Activated CD8-positive, alpha-beta memory T cell treated with anti-CD3 and anti-CD28 coated beads, Interleukin-2, amount 10 ng/mL, durations not matched to agents 7 days and 5 days (primary cell): ENCODE measurements around the gene CENPI. TPM values are rescaled to one million over a fixed set of nuclear protein-coding genes. Genes with fewer than 3 reads are reported as not detected.
"Not testable (repeated sequence)": the region's sequence is repeated elsewhere in the genome, so short reads cannot be mapped to it uniquely, and the experiment has no call there.

ENCODE experiments used
- ATAC-seq: fragments of 150-1000 bp; cut with Tn5 transposase; one replicate; pipeline ENCODE4 v1.10.0; 2021; ENCODE audit warnings: moderate library complexity
- CTCF ChIA-PET: fragments of 350-600 bp; sonication (Branson Sonifier 250); formaldehyde crosslinking; loops from one replicate; lab custom pipeline; 2021; ENCODE audit warnings: antibody characterized with exemption; lab: Charles Lee
- DNase-seq: peaks from one replicate; pipeline ENCODE4 v3.0.0-alpha.2; 2020
- H3K27ac Mint-ChIP-seq: one replicate; pipeline ENCODE4 v1.8.0; 2021; ENCODE audit warnings: mild to moderate bottlenecking, mixed read lengths
- H3K27me3 Mint-ChIP-seq: one replicate; pipeline ENCODE4 v1.8.0; 2021; ENCODE audit warnings: mixed read lengths
- H3K36me3 Mint-ChIP-seq: one replicate; pipeline ENCODE4 v1.8.0; 2021; ENCODE audit warnings: mild to moderate bottlenecking, mixed read lengths
- H3K4me1 Mint-ChIP-seq: one replicate; pipeline ENCODE4 v1.8.0; 2021; ENCODE audit warnings: mixed read lengths
- H3K4me3 Mint-ChIP-seq: one replicate; pipeline ENCODE4 v1.8.0; 2021; ENCODE audit warnings: mild to moderate bottlenecking, moderate library complexity, mixed read lengths
- H3K9me3 Mint-ChIP-seq: one replicate; pipeline ENCODE4 v1.8.0; 2022; ENCODE audit warnings: low read depth, mixed read lengths
- total RNA-seq, 2 experiments: library from RNA; stranded (reverse); gene quantifications; one replicate each; pipeline ENCODE4 v1.2.3, GENCODE V29; 2021

The CENPI gene, protein sequence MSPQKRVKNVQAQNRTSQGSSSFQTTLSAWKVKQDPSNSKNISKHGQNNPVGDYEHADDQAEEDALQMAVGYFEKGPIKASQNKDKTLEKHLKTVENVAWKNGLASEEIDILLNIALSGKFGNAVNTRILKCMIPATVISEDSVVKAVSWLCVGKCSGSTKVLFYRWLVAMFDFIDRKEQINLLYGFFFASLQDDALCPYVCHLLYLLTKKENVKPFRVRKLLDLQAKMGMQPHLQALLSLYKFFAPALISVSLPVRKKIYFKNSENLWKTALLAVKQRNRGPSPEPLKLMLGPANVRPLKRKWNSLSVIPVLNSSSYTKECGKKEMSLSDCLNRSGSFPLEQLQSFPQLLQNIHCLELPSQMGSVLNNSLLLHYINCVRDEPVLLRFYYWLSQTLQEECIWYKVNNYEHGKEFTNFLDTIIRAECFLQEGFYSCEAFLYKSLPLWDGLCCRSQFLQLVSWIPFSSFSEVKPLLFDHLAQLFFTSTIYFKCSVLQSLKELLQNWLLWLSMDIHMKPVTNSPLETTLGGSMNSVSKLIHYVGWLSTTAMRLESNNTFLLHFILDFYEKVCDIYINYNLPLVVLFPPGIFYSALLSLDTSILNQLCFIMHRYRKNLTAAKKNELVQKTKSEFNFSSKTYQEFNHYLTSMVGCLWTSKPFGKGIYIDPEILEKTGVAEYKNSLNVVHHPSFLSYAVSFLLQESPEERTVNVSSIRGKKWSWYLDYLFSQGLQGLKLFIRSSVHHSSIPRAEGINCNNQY
- total RNA-seq: 10 to 100 TPM; 28.9 to 44.7 TPM

DNA sequence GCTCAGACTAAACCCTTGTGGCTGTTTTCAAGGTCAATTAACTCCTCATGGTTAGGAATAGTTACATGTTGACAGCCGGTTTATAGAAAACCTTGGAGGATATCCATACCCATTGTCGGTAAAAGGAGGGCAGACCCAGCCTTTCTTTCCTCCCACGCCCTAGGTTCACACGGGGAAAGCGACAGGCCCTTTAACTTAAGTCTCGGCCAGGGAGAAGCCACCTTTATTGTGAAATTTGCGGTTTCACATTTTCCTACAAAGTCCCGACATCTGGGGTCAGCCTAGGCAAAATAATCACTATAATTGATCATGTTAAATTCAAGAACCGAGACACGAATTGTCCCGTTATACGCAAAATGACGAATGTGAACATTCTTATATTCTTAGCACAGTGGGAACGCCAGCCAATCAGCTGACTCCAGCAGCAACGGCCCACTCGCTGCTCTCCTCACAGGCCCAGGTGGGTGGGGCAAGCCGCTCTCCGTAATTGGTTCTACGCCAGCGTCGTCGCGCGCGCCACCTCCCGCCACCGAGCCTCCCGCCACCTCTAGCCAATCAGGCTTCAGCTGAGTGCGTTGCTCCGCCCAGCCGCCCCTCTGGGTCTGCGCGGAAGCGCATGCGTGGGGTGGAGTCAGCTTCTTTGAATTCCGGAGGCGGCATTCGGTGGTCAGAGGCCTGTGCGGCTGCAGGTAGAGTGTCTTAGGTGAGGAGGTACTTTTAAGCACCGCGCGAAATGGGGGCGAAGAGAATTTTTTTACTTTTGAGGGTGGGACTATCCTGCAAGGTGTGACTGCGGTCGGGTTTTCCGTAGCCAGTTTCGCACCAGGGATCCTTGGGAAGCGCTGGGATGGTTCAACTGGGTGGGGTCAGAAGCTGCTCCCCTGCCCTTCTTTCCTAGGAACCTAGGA lies at the start of gene CENPI:
Gene CENPI, plus strand, starts transcription at position 659 of the 908 bp plus-strand sequence. CDS start 2,867 bp downstream, outside the sequence.
- peak; percentile 100 for ATAC-seq
- Mint-ChIP-seq H3K4me1 (peaks cover 30% of the 10 kb centered on the region), H3K4me3 (peak within 1 kb of the TSS; percentile 83), H3K36me3 (peaks cover 24% of the 10 kb centered on the region), H3K9me3 (no peaks in the 10 kb centered on the region), H3K27ac (peak within 1 kb of the TSS; percentile 83), H3K27me3 (no peaks in the 10 kb centered on the region)
- DNase-seq: peak; percentile 95
- CTCF ChIA-PET: interaction anchor here (0.6 kb wide), 1 partner anchor 268 kb away, joined by 3 read pairs; no protein-coding TSS in a partner anchor

DNA sequence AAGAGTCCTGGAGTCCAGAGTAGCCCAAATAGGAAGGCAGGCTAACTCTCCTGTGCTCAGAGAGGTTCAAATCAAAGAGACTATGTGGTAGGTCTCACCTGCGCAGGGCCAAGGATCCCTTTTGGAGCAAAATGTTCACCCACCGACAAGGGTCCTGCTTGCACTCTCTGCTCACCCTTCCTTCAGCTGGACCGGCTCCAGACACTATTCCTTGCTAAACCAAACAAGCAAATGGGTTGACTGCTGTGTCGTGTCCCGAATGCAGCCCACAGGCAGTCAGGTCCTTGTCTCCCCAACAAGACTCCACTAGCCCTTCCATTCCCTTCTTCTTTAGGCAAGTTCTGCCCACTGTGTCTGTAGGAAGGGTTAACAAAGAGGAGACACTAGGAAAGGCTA lies 46.9 kb upstream of the CENPI start:
- no peaks in the 10 kb centered on the region for H3K27me3 Mint-ChIP-seq
- ATAC-seq: no peak
- CTCF ChIA-PET: interaction anchor here (0.7 kb wide), 1 partner anchor 1849 kb away, joined by 3 read pairs; no protein-coding TSS in a partner anchor
- H3K9me3 Mint-ChIP-seq: no peaks in the 10 kb centered on the region
- peak overlapping the region; percentile 96 for H3K27ac Mint-ChIP-seq
- peaks cover 25% of the 10 kb centered on the region for H3K4me1 Mint-ChIP-seq
- DNase-seq: no peak
- H3K36me3 Mint-ChIP-seq: peaks cover 7% of the 10 kb centered on the region
- peak overlapping the region; percentile 86 for H3K4me3 Mint-ChIP-seq

DNA sequence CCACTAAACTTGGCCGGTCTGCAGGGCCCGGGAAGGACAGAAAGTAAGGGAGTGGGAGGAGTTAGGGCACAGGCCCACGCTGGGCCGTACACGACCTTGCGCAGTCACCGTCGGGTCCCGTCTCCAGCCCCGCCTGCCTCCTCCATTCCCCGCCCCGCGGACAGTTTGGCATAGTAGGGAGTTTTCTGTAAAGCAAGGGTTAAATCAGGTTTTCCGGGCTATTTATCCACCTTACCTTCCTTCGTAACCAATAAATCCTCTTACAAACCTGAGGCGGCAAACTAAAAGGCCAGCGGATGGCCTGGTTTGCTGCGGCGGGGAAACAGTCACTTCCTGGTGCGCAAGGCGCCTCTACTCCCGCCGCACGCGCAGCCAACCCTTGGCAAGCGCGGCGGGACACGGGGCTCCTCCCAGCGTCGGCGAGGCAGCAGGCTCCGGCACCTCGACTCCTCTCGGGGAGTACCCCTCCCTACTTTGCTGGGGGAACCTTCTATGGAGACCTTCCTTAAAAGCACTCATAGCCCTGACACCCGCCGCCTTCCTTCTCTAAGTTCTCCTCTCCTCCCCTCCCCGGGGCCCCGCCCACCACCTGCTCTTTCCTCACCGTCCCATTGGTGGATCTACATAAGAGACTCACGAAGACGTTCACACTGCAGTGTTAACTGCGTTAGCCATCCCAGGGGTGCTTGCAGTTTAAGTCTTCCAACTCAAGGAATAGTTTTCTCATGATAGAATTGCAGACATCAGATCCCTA lies 46.3 kb upstream of the CENPI start, which contains the start of gene TRMT2B:
Gene TRMT2B, minus strand, starts transcription at position 563 of the 754 bp plus-strand sequence. CDS start 9,822 bp downstream, outside the sequence.
- peaks cover 6% of the 10 kb centered on the region for H3K36me3 Mint-ChIP-seq
- H3K27me3 Mint-ChIP-seq: no peaks in the 10 kb centered on the region
- H3K4me1 Mint-ChIP-seq: peaks cover 29% of the 10 kb centered on the region
- peak within 1 kb of the TSS; percentile 86 for H3K4me3 Mint-ChIP-seq
- ATAC-seq: peak; percentile 94
- CTCF ChIA-PET: no interaction called here
- H3K27ac Mint-ChIP-seq: peak within 1 kb of the TSS; percentile 96
- no peaks in the 10 kb centered on the region for H3K9me3 Mint-ChIP-seq
- DNase-seq: peak; percentile 89

DNA sequence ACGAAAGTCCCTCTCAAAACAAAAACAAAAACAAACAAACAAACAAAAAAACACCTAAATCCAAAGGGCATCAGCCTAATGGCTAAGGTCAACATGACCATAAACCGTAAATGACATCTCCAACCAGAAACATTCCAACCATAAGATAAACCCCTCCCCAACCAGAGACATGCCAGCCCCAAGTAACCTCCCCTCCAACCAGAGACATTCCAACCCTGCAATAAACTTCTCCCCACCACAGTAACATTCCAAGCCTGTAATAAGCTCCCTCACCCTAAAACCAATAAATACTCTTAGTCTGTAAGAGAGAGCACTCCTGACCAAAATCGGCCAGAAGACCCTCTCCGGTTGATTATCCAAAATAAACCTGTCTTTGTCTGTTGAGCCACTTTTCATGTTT lies 41.5 kb upstream of the CENPI start:
- H3K27me3 Mint-ChIP-seq, H3K9me3 Mint-ChIP-seq, ATAC-seq, DNase-seq, CTCF ChIA-PET, H3K4me3 Mint-ChIP-seq, H3K36me3 Mint-ChIP-seq: not testable (repeated sequence)
- H3K27ac Mint-ChIP-seq: peak overlapping the region; percentile 54
- peaks cover 20% of the 10 kb centered on the region for H3K4me1 Mint-ChIP-seq

DNA sequence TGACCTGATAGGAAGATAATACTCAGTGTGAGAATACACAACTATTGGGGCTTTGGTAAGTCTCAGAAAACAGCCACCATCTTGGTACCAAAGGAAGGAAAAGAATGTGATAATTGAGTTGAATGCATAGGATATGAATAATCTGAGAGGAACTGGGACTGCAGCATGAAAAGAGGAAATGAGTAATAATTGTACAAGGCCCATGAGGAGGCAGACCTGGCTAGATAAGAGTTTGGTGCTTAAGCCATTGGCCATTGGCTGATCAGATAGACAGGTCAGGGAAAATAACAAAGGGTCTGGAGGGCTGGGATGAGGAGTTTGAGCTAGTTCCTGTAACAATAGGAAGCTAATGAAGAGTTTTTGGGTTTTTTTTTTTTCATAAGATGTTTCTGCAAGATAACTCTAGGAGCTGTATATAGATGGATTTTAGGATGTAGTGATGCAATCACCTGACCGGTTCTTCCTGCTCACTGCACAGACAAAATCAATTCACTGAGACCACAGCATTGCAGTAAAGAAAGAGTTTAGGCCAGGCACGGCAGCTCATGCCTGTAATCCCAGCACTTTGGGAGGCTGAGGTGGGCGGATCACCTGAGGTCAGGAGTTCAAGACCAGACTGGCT lies 40.8 kb upstream of the CENPI start:
- H3K27ac Mint-ChIP-seq: peak overlapping the region; percentile 40
- ATAC-seq: peak; percentile 78

DNA sequence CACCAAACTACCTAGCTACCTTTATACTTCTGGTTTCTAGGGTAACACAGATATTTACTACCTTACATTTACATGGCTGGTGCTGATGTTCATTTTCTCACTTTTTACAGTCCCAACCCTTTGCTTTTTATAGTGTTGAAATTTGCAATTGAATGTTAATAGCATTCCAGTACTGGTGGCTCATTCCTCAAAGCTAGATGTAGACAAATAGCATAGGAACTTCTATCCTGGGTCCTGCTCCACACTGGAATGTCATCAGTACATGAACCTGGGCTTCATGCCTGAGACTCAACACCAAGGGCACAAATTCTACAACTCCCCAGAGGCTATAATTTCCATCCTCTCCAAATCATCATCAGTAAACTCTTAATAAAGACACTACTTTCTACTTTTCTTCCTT lies 35.8 kb upstream of the CENPI start:
- H3K27me3 Mint-ChIP-seq: no peaks in the 10 kb centered on the region
- ATAC-seq (no peak), DNase-seq (no peak)
- H3K4me1 Mint-ChIP-seq: peaks cover 5% of the 10 kb centered on the region
- no peaks in the 10 kb centered on the region for H3K36me3 Mint-ChIP-seq
- CTCF ChIA-PET: no interaction called here
- no peak overlapping the region for H3K27ac Mint-ChIP-seq
- H3K9me3 Mint-ChIP-seq: no peaks in the 10 kb centered on the region
- H3K4me3 Mint-ChIP-seq: no peak overlapping the region

More for the DNA sequence above, 40.8 kb upstream of the CENPI start:
- CTCF ChIA-PET: no interaction called here
- H3K4me1 Mint-ChIP-seq: peaks cover 17% of the 10 kb centered on the region
- no peak for DNase-seq
- no peaks in the 10 kb centered on the region for H3K36me3 Mint-ChIP-seq
- H3K4me3 Mint-ChIP-seq: no peak overlapping the region
- H3K27me3 Mint-ChIP-seq: no peaks in the 10 kb centered on the region
- H3K9me3 Mint-ChIP-seq: no peaks in the 10 kb centered on the region

DNA sequence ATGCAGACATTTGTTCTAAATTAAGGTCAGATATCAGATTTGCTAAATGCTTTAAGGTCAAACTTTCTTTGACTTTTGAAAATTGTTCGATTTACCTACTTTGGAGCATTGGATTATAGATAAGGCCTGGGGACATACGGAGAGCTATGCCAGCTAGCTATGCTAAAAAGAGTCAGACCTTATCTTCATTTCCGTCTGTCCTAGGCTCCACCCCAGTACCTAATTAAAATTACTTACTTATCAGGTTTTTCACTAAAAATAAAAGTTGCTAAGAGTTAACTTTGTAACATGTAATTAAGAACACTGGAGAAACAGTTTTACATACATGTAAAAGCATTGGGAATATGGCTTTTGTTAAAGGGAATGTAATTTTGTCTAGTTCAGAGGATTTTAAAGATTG lies 26.4 kb upstream of the CENPI start:
- DNase-seq (no peak), ATAC-seq (no peak)
- CTCF ChIA-PET: no interaction called here
- no peaks in the 10 kb centered on the region for H3K4me1 Mint-ChIP-seq
- no peak overlapping the region for H3K27ac Mint-ChIP-seq
- H3K36me3 Mint-ChIP-seq: no peaks in the 10 kb centered on the region
- H3K4me3 Mint-ChIP-seq: no peak overlapping the region
- no peaks in the 10 kb centered on the region for H3K9me3 Mint-ChIP-seq
- no peaks in the 10 kb centered on the region for H3K27me3 Mint-ChIP-seq

DNA sequence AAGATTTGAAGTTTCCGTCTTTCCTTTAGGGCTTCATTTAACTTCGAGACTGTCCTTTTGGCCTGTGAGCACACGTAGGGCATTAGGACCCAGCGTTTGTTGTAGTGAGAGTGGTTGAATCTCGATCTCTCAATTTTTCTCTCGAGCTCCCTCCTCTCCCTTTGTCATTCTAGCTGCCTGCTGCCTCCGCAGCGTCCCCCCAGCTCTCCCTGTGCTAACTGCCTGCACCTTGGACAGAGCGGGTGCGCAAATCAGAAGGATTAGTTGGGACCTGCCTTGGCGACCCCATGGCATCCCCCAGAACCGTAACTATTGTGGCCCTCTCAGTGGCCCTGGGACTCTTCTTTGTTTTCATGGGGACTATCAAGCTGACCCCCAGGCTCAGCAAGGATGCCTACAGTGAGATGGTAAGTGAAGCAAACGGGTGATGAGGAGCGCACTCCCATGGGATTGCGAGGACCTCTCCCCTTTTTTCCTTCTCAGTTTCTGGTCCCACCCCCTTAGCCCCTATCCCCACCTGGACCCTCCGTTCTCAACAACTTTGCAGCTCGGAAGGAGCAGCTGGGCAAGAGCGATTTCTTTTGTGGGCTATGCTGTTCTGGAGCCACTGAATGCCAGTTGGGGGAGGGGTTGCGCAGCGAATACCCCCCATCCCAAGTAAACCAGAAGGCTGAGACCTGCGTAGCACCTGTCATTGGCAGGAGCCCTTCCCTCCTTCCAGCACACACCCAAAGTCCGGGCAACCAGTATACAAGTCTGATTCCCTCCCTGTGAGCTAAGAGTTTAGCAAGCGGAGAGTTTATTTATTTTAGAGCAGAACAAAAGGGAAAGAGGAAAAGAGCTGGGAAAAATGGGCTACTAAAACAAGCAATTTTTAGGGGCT lies 19.0 kb upstream of the CENPI start, which contains the start of gene TMEM35A:
Gene TMEM35A, plus strand, starts transcription at position 164 of the 883 bp plus-strand sequence. Its CDS starts 124 bp downstream, at position 288.
- CTCF ChIA-PET: no interaction called here
- H3K4me1 Mint-ChIP-seq: no peaks in the 10 kb centered on the region

DNA sequence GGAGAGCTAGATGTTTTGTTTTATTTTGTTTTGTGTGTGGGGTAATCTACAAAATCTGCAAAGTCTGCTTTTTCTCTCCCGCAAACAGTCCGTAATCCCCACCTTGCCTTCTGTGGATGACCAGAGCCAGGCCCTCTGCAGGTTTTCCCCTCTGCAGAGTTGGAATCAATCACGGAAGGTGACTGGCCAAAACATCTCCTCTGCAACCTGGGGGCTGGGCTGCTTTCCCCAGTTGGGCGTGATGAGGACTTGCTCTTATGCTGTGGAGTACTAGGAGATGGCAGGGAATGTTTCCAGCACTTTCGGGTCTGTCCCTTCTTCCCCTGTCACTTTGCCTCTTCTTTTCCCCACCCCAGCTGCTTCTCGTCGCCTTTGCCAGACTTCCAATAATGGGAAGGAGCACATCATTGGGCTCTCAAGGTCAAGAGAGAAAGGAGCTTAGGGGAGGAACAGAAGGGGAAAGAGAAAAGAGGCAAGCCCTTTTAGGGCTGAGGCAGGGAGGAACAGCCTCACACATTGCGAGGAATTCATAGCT lies 18.2 kb upstream of the CENPI start:
- H3K27me3 Mint-ChIP-seq: peaks cover 34% of the 10 kb centered on the region
- no peak for ATAC-seq
- no peaks in the 10 kb centered on the region for H3K4me1 Mint-ChIP-seq
- no peak overlapping the region for H3K4me3 Mint-ChIP-seq
- CTCF ChIA-PET: no interaction called here
- H3K27ac Mint-ChIP-seq: no peak overlapping the region
- no peaks in the 10 kb centered on the region for H3K9me3 Mint-ChIP-seq
- H3K36me3 Mint-ChIP-seq: no peaks in the 10 kb centered on the region
- DNase-seq: no peak

More for the DNA sequence above, 19.0 kb upstream of the CENPI start, which contains the start of gene TMEM35A:
- Mint-ChIP-seq H3K27ac (no peak within 1 kb of the TSS), H3K36me3 (no peaks in the 10 kb centered on the region), H3K9me3 (no peaks in the 10 kb centered on the region), H3K27me3 (peaks cover 34% of the 10 kb centered on the region), H3K4me3 (no peak within 1 kb of the TSS)
- no peak for ATAC-seq
- DNase-seq: no peak

DNA sequence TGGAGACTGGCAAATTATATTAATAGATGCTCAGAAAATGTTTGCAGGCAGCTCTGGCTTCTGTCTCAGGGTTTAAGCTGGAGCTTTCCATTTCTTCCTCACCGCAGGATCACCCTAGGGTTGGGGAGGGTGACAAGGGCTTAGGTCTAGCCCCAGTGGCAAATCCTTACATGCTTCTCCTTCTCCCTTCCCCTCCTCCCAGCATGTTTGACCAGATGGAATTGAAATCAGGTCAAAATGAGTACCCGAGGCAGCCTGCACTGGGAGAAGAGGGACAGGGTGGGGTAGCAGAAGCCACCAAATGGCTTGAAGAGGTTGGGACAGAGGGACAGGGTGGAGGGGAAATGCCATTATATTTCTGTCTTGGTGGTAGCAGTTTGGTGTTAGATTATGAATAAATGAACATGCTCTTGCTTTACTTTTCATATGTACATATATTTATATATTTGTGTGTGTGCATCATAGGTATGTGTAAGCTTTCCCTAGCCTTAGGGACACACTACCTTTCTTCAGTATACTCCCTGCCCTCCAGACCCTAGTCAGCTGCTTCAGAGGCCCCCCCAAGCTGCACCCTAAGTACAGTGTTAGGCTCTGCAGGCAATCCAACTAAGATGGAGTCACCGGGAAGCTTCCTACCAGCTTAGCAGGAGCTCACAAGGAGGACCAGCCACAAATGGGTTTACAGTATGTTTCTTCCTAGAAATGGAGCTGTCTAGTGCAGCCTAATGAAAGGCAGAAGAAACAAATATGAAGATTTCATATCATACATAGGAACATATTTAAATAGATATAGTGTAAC lies 17.5 kb upstream of the CENPI start:
- H3K27ac Mint-ChIP-seq: no peak overlapping the region
- CTCF ChIA-PET: no interaction called here
- no peak for DNase-seq
- H3K27me3 Mint-ChIP-seq: peaks cover 34% of the 10 kb centered on the region
- ATAC-seq: no peak
- no peaks in the 10 kb centered on the region for H3K9me3 Mint-ChIP-seq
- no peaks in the 10 kb centered on the region for H3K4me1 Mint-ChIP-seq
- no peaks in the 10 kb centered on the region for H3K36me3 Mint-ChIP-seq
- H3K4me3 Mint-ChIP-seq: no peak overlapping the region
